ENCODE results near the gene C1QTNF5.

DNA sequence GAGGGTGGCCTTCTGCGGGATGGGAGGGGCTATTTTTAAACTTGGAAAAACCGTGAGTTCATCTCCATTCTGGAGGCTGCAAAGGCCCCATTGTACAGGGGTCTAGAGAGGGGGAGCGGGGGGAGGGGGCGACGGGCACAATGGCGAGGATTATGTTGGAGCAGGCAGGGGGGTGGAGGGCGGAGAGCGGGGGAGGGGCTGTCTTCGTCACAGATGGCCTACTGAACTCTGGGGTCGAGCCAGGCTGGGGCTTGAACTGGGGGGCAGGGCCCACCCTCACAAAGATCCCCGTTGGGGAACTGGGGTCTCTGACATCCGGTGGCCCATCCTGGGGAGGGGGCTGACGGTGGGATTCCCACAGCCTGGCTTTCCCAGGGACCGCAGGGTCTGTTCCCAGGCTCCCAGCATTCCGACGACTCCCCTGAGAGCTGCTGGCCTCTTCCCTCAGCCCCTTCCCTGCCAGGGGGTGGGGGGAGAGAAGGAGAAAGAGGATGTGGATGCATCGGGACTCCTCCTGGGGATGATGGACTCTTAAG, 20.4 kb downstream of the C1QTNF5 start:
- TF ChIP-seq EZH2 (IDR thresholded peaks at IDR 0.05; ENCODE audit: borderline replicate concordance) = no peak
- TF ChIP-seq, protein P1, sequence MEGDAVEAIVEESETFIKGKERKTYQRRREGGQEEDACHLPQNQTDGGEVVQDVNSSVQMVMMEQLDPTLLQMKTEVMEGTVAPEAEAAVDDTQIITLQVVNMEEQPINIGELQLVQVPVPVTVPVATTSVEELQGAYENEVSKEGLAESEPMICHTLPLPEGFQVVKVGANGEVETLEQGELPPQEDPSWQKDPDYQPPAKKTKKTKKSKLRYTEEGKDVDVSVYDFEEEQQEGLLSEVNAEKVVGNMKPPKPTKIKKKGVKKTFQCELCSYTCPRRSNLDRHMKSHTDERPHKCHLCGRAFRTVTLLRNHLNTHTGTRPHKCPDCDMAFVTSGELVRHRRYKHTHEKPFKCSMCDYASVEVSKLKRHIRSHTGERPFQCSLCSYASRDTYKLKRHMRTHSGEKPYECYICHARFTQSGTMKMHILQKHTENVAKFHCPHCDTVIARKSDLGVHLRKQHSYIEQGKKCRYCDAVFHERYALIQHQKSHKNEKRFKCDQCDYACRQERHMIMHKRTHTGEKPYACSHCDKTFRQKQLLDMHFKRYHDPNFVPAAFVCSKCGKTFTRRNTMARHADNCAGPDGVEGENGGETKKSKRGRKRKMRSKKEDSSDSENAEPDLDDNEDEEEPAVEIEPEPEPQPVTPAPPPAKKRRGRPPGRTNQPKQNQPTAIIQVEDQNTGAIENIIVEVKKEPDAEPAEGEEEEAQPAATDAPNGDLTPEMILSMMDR (IDR thresholded peaks at IDR 0.05; ENCODE audit: poor library complexity) = no peak

All from hepatocyte (in vitro differentiated cells).